IPS-18c (cell line): Measurements from ENCODE around the gene SAMMSON.

ENCODE experiments used
- H3K4me3 ChIP-seq: 2 replicates; pipeline ENCODE4 v1.7.0; 2013; ENCODE audit warnings: low read depth, mild to moderate bottlenecking, low read length, moderate library complexity; ENCODE audit not compliant: insufficient read depth
- H3K9me3 ChIP-seq: one replicate; pipeline ENCODE4 v1.6.1; 2013; ENCODE audit warnings: mild to moderate bottlenecking, low read length, moderate library complexity; ENCODE audit not compliant: control insufficient read depth, insufficient read depth

Gene SAMMSON

GRCh38 chr3:70000028-70000410 is 486 bp downstream of the SAMMSON start:
- Histone ChIP-seq H3K9me3 (no peaks in the 10 kb centered on the region), H3K4me3 (no peak overlapping the region)

- no peak overlapping the region for H3K4me3 ChIP-seq
- H3K9me3 ChIP-seq: no peaks in the 10 kb centered on the region
Measured at GRCh38 chr3:70000563-70001081, 1.1 kb downstream of the SAMMSON start.

DNA sequence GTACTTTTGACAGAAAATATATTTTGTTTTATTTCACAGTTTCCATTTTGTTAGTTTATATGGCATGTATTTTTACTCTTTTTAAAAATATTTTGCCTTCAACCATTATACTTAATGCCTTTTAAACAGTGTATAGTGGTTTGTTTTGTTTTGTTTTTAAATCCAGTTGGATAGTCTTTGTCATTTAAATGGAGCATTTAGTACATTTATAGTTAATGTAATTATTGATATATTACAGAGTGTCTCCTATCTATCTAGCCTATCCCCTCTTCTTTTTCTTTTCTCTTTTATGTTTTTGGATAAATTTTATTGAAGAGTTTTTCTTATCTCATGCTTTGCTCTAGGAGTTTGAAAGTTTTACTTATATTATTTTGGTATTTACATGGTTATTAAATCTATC is 3.6 kb downstream of the SAMMSON start:
- Histone ChIP-seq H3K4me3 (no peak overlapping the region), H3K9me3 (no peaks in the 10 kb centered on the region)

- Histone ChIP-seq H3K9me3 (no peaks in the 10 kb centered on the region), H3K4me3 (no peak overlapping the region)
Measured at GRCh38 chr3:70006089-70006488, 6.6 kb downstream of the SAMMSON start.

DNA sequence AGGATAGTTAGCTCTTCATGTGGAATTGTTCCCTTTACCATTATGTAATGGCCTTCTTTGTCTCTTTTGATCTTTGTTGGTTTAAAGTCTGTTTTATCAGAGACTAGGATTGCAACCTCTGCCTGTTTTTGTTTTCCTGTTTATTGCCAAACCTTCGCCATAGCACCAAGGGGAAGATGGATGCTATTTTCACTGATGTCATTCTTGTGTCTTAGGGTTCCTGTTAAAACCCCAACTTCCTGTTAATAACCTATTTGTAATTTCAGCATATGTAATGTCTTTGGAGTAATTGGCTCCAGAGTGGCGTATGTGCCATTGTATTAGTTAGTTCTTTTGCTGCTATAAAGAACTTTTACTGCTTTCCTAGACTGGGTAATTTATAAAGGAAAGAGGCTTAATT is 10.8 kb downstream of the SAMMSON start:
- H3K4me3 ChIP-seq: no peak overlapping the region

DNA sequence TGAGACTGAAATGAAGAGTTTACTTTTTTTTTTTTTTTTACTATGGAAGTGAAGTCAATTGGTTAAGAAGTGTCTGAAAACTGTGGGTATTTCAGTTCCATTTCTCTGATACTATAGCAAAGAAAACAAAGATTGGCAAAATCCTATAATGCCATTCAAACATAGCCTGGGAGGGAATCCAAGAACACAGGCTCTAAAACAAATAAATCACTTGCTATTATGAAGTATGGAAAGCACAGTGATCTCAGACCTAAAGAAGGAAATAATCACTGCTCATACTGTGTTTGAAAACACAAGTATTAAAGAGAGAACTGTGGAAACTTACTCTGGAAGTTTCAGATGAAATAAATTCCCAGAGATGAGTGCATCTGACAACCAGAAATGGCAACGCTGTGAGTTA is 12.0 kb downstream of the SAMMSON start:
- Histone ChIP-seq H3K4me3 (no peak overlapping the region), H3K9me3 (no peaks in the 10 kb centered on the region)

More for the DNA sequence above, 10.8 kb downstream of the SAMMSON start:
- no peaks in the 10 kb centered on the region for H3K9me3 ChIP-seq

GRCh38 chr3:70020906-70021660 is 21.6 kb downstream of the SAMMSON start:
- Histone ChIP-seq H3K9me3 (no peaks in the 10 kb centered on the region), H3K4me3 (no peak overlapping the region)

GRCh38 chr3:70028361-70028760 is 28.8 kb downstream of the SAMMSON start:
- no peaks in the 10 kb centered on the region for H3K9me3 ChIP-seq
- no peak overlapping the region for H3K4me3 ChIP-seq

DNA sequence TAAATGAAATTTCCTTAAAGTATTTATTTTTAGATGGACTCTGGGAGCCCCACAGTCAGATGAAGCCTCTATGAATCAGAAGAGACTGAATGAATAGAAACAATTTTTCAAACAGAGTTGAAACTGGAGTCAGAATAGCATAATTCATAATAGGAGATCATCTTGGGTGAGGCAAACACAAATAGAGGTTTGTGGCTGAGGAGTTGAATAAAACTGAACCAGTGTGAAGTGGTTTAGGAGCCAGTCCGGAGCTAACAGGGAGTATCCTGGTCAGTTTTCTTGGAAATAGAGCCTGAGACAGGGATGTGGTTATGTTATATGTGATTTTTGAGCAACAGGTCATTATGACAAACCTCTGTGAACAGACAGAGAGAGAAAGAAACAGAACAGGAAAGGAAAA is 39.2 kb downstream of the SAMMSON start:
- Histone ChIP-seq H3K4me3 (no peak overlapping the region), H3K9me3 (no peaks in the 10 kb centered on the region)

- H3K9me3 ChIP-seq: no peaks in the 10 kb centered on the region
- no peak overlapping the region for H3K4me3 ChIP-seq
Measured at GRCh38 chr3:70040386-70040785, 40.9 kb downstream of the SAMMSON start.

DNA sequence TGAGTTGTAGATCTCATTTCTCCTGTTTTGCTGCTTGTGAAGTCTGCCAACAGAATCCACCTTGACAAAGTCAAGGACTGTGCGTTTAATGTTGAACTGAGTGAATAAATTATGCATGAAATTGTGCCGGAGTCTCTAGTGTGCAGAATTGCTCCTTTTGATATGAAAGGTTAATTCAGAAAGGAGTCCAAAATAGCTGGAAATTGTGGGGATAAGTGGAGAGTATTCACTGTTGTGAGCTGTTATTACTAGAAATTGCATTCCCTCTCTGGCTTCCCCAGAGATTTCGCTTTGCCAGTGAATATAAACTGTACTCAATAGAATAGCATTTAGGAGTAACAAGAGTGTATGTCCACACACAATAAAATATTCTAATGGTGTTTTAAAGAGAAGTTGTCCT is 43.1 kb downstream of the SAMMSON start:
- no peaks in the 10 kb centered on the region for H3K9me3 ChIP-seq
- no peak overlapping the region for H3K4me3 ChIP-seq

GRCh38 chr3:70049761-70050160 is 50.2 kb downstream of the SAMMSON start:
- Histone ChIP-seq H3K4me3 (no peak overlapping the region), H3K9me3 (no peaks in the 10 kb centered on the region)

GRCh38 chr3:70053293-70053692 is 53.8 kb downstream of the SAMMSON start:
- H3K9me3 ChIP-seq: no peaks in the 10 kb centered on the region
- H3K4me3 ChIP-seq: no peak overlapping the region

GRCh38 chr3:70056081-70056480 is 56.5 kb downstream of the SAMMSON start:
- no peak overlapping the region for H3K4me3 ChIP-seq

DNA sequence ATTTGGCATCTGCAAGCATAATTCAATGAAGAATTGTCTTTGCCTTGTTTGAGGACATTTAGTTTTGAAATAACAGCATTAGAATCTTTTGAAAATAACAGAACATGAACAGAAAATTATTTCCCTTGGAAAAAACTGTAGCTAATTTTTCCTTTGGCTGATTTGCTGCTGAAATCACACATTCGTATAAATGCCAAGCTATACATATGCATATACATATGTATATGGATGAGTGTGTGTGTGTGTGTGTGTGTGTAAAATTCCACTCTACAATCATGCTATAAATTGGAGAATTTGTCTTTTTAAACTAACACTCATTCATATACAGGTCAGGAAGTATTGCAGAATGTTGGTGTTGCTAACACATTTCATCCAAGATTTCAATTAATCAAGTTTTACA is 57.9 kb downstream of the SAMMSON start:
- Histone ChIP-seq H3K4me3 (no peak overlapping the region), H3K9me3 (no peaks in the 10 kb centered on the region)

More at GRCh38 chr3:70056081-70056480, 56.5 kb downstream of the SAMMSON start:
- H3K9me3 ChIP-seq: no peaks in the 10 kb centered on the region

DNA sequence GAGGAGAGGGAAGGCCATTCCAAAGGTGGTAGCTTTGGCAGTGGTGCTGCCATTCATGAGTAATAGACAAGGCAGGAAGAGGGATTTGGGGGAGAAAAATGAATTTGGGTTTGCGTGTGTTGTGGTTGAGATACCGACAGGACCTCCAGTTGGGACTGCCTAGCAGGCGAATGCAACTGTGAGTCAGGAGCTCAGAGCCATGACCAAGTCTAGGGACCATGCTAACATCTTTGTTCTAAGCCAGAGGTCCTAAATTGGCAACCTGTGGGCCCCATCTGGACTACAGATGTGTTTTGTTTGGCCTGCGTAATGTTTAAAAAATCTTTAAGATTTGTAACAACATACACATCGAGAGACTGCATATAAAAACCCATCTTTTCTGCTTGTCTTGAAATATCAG is 61.6 kb downstream of the SAMMSON start:
- no peak overlapping the region for H3K4me3 ChIP-seq

GRCh38 chr3:70064194-70064779 is 64.8 kb downstream of the SAMMSON start:
- H3K9me3 ChIP-seq: no peaks in the 10 kb centered on the region
- no peak overlapping the region for H3K4me3 ChIP-seq

More for the DNA sequence above, 61.6 kb downstream of the SAMMSON start:
- H3K9me3 ChIP-seq: no peaks in the 10 kb centered on the region

- Histone ChIP-seq H3K9me3 (no peaks in the 10 kb centered on the region), H3K4me3 (no peak overlapping the region)
Measured at GRCh38 chr3:70065696-70066253, 66.2 kb downstream of the SAMMSON start.
